Right ventricle myocardium superior (tissue), 1 donor: Measurements from ENCODE around the gene SLC27A3. TPM values are rescaled to one million over a fixed set of nuclear protein-coding genes. Genes with fewer than 3 reads are reported as not detected.

Experiments
- ATAC-seq: fragments of 200-7000 bp; cut with Tn5 transposase; one replicate; pipeline ENCODE4 v1.9.1; 2020; ENCODE audit warnings: mild to moderate bottlenecking; ENCODE audit not compliant: poor library complexity
- DNase-seq: peaks from one replicate; pipeline ENCODE4 v3.0.0-alpha.2; 2020
- intact Hi-C: fragments of 100-400 bp; cut with DNase I; formaldehyde crosslinking; loops from one replicate; pipeline ENCODE4 v1.11.2; 2022
- total RNA-seq: library from RNA; stranded (reverse); fragmentation: NEBNext Ultra II Directional; extraction: Animal tissue kit (Norgen Biotek cat#: 25700); gene quantifications from one replicate; pipeline ENCODE4 v1.2.1, GENCODE V29; 2021
- donor health status: DM: no; HTN: yes; CAD: no; lungs with severe emphysema.

Gene SLC27A3
- total RNA-seq, 1 donor from 2014 or later, result 12.0 TPM

DNA sequence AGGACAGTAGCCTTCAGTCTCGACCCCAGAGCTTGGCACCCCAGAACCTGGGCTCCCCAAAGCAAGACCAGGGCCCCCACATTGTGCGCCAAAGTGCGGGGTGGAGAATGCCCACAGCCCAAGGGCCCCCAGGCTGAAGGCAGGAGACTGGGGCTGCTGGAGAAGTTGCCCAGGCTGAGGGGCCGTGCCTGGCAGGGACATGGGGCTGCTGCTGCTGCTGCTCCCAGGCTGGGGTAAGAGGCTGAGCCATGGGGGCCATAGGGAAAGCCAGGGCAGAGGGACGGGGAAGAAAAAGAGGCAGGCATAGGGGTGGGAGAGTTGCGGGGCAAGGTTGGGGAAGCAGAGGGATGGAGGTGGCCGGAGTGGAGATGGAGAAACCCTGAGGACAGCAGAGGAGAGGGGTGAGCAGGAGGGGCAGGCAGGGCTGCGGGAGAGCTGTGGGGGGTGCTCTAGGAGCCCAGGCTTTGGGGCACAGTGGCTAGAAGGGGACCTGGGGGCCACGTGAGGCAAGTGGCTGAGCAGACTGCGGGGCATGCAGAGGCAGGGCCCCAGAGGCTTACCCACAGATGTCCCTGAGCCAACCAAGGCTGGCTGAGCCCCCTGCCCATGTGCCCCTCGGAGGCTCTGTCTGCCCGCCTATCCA lies 18.9 kb downstream of the SLC27A3 start:
- intact Hi-C loops, result no loop called here
- ATAC-seq (no peak), DNase-seq (no peak)

DNA sequence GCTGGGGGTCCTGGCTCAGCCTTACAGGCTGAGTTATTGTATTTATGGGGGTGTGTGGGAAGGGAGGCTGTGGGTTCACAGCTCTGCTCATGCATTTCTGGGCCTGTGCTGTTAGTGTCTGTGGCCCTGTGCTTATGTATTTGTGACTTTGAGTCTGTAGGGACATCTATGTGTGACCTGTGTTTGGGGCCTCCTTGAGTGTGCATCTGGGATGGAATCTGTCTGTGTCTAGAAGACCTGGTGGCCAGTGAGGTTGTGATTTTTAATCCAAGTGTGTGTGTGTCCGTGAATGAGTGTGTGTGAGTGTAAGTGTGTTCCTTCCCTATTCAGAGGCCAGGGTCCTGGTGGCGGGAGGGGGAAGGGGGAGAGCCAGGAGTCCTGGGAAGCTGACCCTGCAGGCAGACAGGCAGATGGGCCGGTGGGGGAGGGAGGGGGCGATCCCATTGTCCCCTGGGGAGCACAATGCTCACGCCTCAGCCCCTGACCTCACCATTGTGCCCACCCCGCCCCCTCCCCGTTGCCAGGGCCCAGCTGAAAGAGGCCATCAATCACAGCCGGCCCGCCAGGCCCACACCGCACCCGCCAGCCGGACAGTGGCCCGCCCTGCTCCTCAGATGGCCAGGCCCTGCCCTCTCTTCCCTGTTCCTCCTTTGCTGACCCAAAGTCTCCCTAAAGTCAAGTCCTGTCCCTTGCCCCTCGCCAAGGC lies 19.6 kb downstream of the SLC27A3 start:
- ATAC-seq, result no peak
- DNase-seq, result no peak
- intact Hi-C loops, result loop anchor here (5.0 kb wide), 2 partner anchors 153 to 193 kb away; partner anchors contain the start of genes DENND4B and RAB13

DNA sequence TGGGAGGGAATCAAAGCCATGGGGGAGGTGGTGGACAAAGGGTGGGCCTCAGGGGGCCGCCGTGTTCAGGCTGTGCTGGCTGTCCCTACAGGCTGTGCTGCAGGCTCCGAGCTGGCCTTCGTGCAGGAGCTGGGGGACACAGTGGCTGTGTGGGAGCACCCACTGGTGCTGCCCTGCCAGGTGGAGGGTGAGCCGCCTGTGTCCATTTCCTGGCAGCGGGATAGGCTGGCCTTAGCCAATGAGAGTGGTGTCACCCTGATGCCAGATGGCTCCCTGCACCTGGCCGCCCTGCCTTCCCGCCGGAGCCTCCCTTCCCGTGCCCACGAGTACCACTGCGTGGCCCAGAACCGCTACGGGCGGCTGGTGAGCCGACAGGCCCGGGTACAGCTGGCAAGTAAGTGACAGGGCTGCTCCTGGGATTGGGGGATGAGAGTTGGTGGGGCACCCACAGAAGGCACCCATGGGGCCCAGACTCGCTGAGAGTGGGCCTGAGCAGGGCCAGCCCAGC lies 20.2 kb downstream of the SLC27A3 start:
- ATAC-seq, result no peak
- no peak for DNase-seq
- intact Hi-C loops, result loop anchor here (5.0 kb wide), 2 partner anchors 152 to 192 kb away; partner anchors contain the start of genes DENND4B and RAB13

DNA sequence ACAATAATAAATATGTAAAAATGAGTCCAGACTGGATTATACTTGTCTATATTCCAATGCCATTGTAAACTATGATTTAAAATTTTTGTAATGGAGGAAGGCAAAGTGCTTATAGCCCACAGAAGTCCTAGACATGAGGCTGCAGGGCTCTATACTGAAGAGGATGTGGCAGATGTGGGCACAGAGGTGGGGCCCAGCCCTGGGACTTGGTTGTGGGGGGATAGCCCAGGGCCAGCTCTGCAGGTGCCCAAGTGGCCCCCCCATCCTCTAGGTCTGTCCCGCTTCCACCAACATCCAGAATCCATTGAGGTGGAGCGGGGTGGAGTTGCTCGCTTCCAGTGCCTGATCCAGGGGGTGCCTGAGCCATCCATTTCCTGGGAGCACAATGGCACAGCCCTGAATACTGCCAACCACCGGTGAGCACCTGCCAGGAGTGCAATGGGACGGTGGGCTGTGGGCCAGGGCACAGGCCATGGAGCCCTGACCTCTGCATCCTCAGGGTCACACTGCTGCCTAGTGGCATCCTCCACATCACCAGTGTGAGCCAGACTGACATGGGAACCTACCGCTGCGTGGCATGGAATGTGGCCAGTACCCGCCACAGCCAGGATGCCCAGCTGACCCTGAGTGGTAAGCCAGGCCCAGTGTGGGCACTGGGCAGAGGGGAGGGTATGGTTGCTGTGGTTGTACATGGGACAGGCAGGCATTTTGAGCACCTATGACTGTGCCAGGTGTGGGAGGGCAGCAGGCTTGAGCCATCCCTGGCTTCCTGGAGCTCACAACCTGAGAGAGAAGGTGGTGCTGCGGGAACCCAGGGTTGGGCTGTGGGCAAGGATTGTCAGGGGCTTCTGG lies 21.0 kb downstream of the SLC27A3 start:
- intact Hi-C loops, result loop anchor here (5.0 kb wide), 2 partner anchors 151 to 191 kb away; partner anchors contain the start of genes DENND4B and RAB13
- DNase-seq (no peak), ATAC-seq (no peak)

DNA sequence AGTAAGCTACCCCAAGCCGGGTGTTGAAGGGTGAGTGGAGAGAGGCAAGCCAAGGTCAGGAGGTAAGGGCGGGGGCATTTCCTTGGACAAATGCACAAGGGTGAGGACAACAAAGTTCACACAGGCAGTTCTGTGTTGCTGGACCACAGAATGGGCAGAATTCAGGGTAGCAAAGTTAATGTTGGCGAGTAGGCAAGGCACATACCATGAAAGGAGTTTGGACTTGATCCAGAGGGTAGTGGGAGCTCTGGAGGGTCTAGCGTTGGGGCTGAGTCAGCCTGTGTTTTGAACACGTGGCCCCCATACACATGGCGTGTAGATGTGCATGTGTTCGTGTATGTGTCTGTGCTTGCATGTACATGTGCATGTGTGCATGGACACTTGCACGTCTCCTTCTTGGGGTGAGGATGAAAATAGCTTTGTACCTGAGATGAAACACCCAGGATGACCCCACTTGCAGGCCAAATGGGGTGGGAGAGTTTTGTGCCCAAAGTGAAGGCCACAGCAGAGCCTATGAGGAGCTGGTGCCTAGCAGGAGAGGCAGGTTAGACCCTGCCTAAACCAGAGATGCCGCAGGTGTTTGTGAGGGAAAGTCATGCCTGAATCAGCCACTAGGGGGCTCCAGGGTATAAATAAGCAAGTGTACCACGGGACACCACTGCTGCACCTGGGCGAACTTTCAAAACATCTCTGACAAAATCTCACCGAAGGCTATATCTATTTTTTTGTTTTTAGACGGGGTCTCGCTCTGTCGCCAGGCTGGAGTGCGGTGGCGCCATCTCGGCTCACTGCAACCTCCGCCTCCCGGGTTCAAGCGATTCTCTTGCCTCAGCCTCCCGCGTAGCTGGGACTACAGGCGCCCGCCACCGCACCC lies 21.8 kb downstream of the SLC27A3 start:
- DNase-seq, result peak; percentile 76
- intact Hi-C loops, result loop anchor here (5.0 kb wide), 2 partner anchors 150 to 190 kb away; partner anchors contain the start of genes DENND4B and RAB13
- peak; percentile 81 for ATAC-seq

DNA sequence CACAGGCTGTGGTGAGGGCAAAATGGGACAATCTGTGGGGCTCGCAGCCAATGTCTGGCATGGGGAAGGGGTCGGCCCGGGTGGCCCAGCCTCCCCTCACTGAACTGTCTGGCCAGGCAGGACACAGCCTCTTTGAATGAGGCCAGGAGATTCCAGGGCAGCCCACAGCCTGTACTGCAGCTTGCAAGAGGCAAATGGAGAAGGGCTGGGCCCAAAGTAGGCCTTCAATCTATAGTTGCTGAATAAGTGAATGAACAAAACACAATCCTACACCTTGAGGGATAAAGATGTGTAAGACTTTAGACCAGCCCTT lies 23.2 kb downstream of the SLC27A3 start:
- DNase-seq, result no peak
- intact Hi-C loops, result loop anchor here (5.0 kb wide), 2 partner anchors 149 to 189 kb away; partner anchors contain the start of genes DENND4B and RAB13

DNA sequence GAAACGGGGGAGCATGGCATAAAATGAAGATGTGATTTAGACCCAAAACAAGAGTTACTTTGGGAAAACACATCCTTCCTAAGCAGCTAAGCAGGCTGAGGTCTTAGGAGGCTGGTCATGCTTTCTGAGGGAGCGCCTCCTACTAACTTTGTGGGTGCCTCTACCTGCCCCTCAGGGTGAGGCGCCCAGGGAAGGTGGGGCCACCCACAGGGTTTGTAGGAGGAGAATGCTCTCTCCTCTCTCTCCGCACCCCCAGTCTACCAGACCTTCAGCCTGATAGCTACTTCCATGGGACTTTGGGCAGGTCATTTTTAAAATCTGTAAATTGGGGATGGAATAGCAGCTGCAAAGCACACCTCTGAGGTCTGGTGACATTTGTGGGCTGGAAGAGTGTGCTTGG lies 23.8 kb downstream of the SLC27A3 start:
- no peak for ATAC-seq
- intact Hi-C loops, result loop anchor here (5.0 kb wide), 2 partner anchors 148 to 188 kb away; partner anchors contain the start of genes DENND4B and RAB13

More for the DNA sequence above, 23.2 kb downstream of the SLC27A3 start:
- no peak for ATAC-seq

DNA sequence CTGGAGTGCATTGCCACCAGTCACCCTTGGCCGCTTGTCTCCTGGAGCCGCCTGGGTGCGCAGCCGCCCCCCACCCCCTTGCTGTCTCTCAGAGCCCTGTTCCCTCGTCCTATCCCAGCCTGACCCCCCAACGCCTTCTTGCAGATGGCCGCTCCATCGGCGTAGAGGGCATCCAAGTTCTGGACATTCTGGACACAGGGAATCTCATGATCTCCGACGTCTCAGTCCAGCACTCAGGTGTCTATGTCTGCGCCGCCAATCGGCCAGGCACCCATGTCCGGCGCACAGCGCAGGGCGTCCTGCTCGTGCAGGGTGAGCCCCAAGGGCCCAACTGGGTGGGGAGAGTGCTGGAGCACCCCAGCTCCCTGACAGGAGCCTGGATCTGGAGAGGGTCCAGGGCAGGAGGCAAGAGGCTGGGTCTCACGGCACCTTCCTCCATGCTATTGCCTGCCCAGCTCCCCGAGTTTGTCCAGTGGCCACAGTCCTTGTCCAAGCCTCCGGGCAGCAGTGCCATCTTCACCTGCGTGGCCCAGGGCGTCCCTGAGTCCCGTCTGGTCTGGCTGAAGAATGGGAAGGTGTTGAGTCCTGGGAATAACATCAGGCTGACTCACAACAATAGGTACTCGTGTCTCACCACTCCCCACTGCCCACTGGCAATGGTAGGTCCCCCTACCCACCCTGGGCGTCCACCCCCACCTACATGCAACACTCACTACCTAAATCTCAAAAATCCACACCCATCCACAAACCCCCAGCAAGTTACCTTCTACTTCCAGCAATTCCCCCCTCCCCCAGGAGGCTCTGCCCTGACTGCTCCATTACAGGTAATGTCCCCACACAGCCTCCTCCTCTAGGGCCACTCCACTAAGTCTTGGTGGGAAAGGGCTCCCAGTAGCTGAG lies 24.6 kb downstream of the SLC27A3 start:
- intact Hi-C loops, result loop anchor here (5.0 kb wide), 2 partner anchors 147 to 187 kb away; partner anchors contain the start of genes DENND4B and RAB13
- DNase-seq (no peak), ATAC-seq (no peak)

More for the DNA sequence above, 23.8 kb downstream of the SLC27A3 start:
- DNase-seq, result no peak

DNA sequence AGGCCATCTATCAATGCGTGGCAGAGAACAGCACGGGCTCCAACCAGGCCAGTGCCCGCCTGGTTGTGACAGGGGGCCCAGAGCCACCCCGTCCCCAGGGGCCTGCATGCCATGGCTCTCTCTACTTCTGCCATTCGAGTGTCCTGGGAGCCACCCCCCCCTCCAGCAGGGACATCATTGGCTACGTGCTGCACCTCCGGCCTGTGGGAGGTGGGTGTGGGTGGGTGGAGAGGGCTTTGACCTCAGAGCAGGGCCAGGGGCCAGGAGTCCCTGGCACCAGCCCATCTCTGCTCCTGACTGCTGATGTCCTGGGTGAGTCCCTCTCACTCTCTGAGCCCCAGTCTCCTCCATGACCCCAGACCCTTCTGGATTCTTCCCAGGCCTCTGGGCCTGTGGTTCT lies 25.3 kb downstream of the SLC27A3 start:
- no peak for ATAC-seq
- intact Hi-C loops, result no loop called here
- DNase-seq, result no peak

DNA sequence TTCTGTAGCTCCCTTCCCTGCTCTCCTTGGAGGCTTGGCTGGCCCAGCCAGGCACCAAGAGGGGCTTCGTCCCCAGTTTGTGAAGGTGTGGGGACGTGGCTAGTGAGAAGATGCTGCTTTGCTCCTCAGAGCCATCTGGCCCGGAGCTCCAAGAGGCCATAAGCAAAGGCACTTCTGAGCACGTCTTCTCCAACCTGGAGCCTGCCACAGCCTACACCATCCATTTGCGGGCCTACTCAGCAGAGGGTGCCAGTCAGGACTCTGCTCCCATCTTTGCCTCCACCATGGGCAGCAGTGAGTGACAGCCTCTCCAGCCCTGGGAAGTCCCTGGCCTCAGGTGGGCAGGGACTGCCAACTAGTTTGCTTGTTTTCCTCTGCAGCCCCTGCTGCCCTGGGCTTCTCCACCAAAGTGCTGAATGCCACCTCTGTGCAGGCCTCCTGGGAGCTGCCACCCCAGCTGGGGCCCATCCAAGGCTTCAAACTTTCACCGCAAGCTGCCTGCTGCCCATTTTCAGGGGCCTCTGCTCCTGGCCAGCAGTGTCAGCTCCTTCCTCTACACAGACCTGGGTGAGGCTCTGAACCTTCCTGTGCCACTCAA lies 25.9 kb downstream of the SLC27A3 start:
- ATAC-seq (no peak), DNase-seq (no peak)
- intact Hi-C loops, result no loop called here

DNA sequence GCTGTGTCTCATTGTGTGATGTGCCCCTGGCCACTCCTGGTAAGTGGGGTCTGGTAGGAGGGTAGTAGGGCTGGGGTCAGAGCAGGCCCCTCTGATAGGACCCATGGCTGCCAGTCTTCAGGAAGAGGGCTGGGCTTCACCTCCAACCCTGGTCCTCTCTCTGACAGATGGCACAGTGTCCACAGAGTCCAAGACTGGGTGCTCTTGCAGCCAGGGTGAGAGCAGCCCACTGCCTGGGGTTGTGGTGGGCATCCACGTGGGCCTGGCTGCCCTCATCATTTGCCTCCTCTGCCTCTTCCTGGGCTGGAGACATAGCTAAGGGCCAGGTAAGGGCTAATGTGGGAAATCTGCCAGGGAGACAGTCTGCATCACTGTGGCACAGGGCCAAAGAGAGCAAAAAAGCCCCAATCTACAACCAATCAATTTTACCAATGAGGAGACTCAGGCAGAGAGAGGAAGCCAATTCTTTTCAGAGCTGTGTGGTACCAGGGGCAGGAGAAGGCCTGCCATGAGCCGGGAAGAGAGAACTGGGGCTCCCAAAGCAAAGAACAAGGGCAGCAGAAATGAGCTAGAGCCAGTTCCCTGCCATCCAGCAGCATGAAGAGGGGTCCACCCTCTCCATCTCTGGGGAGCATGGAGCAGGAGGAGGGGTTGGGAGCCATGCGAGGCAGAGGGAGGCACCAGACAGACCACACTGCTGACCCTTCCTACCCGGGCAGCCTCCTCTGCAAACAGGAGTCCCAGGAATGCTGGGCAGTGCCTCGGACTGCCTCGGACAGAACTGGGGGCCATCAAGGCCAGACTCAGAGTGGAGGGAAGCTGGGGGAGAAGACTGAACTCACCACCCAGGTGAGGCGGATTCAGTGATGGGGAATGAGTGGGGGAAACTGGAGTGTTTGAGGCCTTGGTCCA lies 26.8 kb downstream of the SLC27A3 start:
- intact Hi-C loops, result no loop called here
- DNase-seq (no peak), ATAC-seq (no peak)

DNA sequence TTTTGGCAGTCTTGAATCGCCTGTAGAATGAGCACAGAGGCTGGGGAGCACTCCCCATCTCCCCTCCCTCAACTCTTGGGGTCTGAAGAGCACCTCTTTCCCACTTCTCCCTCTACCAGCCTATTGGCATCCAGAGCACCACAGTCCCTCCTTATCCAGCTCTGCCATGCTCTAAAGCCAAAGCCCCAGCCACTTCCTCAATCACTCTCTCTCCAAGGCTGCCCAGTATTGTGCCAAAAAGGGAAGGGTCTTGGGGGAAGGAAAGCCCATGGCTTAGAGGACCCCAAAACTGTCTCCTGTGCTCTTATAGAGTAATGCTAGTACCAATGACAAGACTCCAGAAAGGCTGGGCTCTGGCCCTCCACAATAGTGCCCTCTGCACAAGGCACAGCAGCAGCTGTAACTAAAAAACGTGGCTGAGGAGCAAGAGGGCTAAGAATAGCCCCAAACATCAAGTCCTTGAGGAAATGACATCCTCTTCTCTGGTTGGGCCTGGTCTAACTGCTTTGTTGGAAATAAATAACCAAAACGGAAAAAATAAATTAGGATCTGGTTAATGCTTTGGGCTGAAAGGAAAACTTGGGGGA lies 28.4 kb downstream of the SLC27A3 start:
- no peak for ATAC-seq

DNA sequence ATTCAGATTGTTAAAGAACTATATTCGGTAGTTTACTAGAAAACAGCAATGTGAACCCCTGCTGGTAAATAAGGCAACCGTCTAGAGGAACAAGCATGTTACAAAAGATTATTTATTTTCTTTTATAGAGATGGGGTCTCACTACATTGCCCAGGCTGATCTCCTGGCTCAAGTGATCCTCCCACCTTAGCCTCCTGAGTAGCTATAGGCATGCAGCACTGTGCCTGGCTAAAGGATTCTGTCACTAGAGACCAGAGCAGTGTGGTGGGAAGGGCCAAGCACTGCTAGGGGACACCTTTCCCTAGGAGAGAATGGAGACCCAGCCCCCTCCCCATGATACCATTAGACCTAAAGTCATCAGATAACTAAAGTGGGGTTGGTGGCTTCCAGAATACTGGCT lies 28.9 kb downstream of the SLC27A3 start:
- ATAC-seq (no peak), DNase-seq (no peak)
- intact Hi-C loops, result no loop called here

More for the DNA sequence above, 28.4 kb downstream of the SLC27A3 start:
- no peak for DNase-seq
- intact Hi-C loops, result no loop called here

DNA sequence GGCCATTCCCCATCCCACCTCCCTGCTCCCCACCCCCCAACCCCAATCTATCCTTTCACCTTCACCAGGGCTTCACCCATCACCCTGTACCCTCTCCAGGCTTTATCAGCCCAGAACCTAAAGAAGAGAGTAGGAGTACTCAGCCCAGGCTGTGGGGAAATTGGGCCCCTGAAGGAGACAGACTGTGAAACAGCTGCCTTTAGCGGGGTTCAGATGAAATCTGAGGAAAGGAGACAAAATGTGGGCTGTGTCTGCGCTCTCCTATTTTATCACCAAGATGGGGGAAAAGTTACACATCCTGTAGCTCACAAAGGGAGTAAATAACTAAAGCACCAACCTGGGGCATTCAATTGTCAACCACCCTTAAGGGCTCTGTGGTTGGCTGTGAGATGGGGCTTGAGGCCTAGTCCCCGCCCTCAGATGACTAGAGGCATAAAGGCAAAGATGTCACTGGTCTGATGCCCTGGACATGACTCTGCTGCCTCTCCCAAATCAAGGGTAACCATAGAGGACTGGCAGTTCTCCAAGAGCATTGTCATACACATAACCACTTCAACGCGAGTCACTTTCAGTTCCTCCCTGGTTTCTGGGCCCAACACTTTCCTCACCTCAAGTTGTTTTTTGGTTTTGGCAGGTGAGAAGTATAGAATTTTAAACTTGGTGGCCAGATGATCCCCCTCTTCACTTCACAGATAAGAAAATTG lies 30.0 kb downstream of the SLC27A3 start:
- ATAC-seq (peak; percentile 85), DNase-seq (no peak)
- intact Hi-C loops, result no loop called here
